Panc1 (cell line): Measurements from ENCODE around the gene SUGP1. TPM values are rescaled to one million over a fixed set of nuclear protein-coding genes. Genes with fewer than 3 reads are reported as not detected.

ENCODE experiments used
- ATAC-seq: fragments of 200-7000 bp; cut with Tn5 transposase; 2 replicates; pipeline ENCODE4 v1.9.1; 2020; ENCODE audit warnings: mild to moderate bottlenecking, moderate library complexity
- BruUV-seq: library from RNA; stranded (reverse); fragments of 400-500 nt; replicated peaks from 2 replicates; lab custom pipeline; 2021; lab: Mats Ljungman, UMichigan
- CTCF ChIA-PET: fragments of 300-600 bp; sonication (Branson Sonifier 250); formaldehyde crosslinking; loops from one replicate; lab custom pipeline; 2022; ENCODE audit warnings: antibody characterized with exemption; lab: Charles Lee
- POLR2A ChIA-PET: fragments of 300-600 bp; sonication (Branson Sonifier 250); formaldehyde crosslinking; loops from one replicate; lab custom pipeline; 2022; ENCODE audit warnings: antibody characterized with exemption; lab: Charles Lee
- DNase-seq: peaks from one replicate; pipeline ENCODE4 v3.0.0-alpha.2; 2010; ENCODE audit warnings: low read depth, low spot score
- H3K27ac ChIP-seq: 2 replicates; pipeline ENCODE4 v1.5.1; 2011; ENCODE audit warnings: mild to moderate bottlenecking, low read length, inconsistent platforms
- H3K27me3 ChIP-seq: fragments of 200-500 bp; sonication (Bioruptor generic); 2 replicates; pipeline ENCODE4 v1.6.0; 2014; ENCODE audit warnings: low read length, inconsistent platforms; ENCODE audit not compliant: control insufficient read depth, insufficient read depth
- H3K36me3 ChIP-seq: fragments of 200-500 bp; sonication (Bioruptor generic); 2 replicates; pipeline ENCODE4 v1.5.1; 2014; ENCODE audit warnings: inconsistent platforms, mild to moderate bottlenecking, low read length, moderate library complexity; ENCODE audit not compliant: control insufficient read depth, insufficient read depth
- H3K4me1 ChIP-seq: 2 replicates; pipeline ENCODE4 v1.5.1; 2011; ENCODE audit warnings: inconsistent platforms, mild to moderate bottlenecking, low read length, moderate library complexity; ENCODE audit not compliant: control insufficient read depth, insufficient read depth
- H3K4me3 ChIP-seq, 2 experiments: 2 replicates each; pipeline ENCODE4 v1.5.1; 2011 to 2012; ENCODE audit warnings: low read depth in 2 of 2, low read length in 2 of 2, mild to moderate bottlenecking in 2 of 2, inconsistent platforms in 1 of 2, moderate library complexity in 1 of 2
- H3K9me3 ChIP-seq: fragments of 200-500 bp; sonication (Bioruptor generic); 2 replicates; pipeline ENCODE4 v1.5.1; 2014; ENCODE audit warnings: low read depth, mild to moderate bottlenecking, inconsistent platforms, low read length, moderate library complexity; ENCODE audit not compliant: control insufficient read depth, insufficient read depth
- CTCF ChIP-seq: fragments of 450-650 bp; IDR thresholded peaks from 2 replicates; pipeline ENCODE4 v1.5.1; 2017; ENCODE audit warnings: mild to moderate bottlenecking
- POLR2AphosphoS5 ChIP-seq: IDR thresholded peaks from 2 replicates; pipeline ENCODE4 v1.6.1; 2012; ENCODE audit warnings: mild to moderate bottlenecking, low read depth, low read length, moderate library complexity
- REST ChIP-seq, 2 experiments: IDR thresholded peaks; 2 replicates each; pipeline ENCODE4 v1.6.1; 2011 to 2012; ENCODE audit warnings: low read depth in 2 of 2, control low read depth in 1 of 2, low read length in 1 of 2, mild to moderate bottlenecking in 1 of 2, moderate library complexity in 1 of 2; ENCODE audit not compliant: insufficient read depth in 1 of 2
- SIN3A ChIP-seq: IDR thresholded peaks from 2 replicates; pipeline ENCODE4 v1.6.1; 2012; ENCODE audit warnings: low read depth, mild to moderate bottlenecking, low read length, moderate library complexity, borderline replicate concordance; ENCODE audit not compliant: insufficient read depth
- TCF7L2 ChIP-seq: IDR thresholded peaks from 2 replicates; pipeline ENCODE4 v1.6.1; 2011; ENCODE audit warnings: mild to moderate bottlenecking, low read depth, low read length, inconsistent platforms
- in situ Hi-C: cut with HindIII; loops from 2 replicates; pipeline ENCODE4 v1.10.0; 2016; ENCODE audit warnings: low sequenced_read_pairs, low pct_unique_long_range_greater_than_20kb
- intact Hi-C: fragments of 100-400 bp; cut with micrococcal nuclease; formaldehyde crosslinking; loops from one replicate; pipeline ENCODE4 v1.10.0; 2022; ENCODE audit not compliant: unreplicated experiment
- total RNA-seq: library from RNA; stranded (reverse); gene quantifications from one replicate; pipeline ENCODE4 v1.2.1, GENCODE V29; 2021; ENCODE audit not compliant: unreplicated experiment

Gene SUGP1
- total RNA-seq, 1 experiment from 2014 or later, result 41.5 TPM

DNA sequence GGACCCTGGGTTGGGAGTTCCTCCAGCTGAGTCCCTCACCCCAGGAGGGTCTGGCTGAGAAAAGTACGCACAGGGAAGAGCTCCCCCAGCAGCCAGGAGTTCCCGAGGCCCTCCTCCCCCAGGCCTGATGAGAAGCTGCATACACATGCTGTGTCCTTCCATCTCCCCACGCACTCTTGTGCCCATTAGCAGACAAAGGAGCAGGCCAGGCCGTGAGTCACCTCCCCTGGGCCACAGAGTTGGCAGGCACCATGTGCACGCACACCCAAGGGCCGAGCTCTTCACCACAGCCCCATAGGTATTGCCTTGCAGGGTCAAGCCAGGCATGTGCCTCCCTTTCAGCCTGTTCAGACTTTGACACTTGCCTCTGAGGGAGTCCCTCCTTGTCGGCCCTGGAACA lies 17.8 kb upstream of the SUGP1 start:
- ATAC-seq, result no peak

GRCh38 chr19:19337120-19337519 lies 16.8 kb upstream of the SUGP1 start:
- intact Hi-C loops (no loop called here), in situ Hi-C loops (no loop called here)
- TF ChIP-seq SIN3A (no peak), TCF7L2 (no peak), REST (IDR thresholded peaks at IDR 0.05; ENCODE audit: insufficient read depth in 1 of 2, low read depth in 2 of 2, low read length in 1 of 2) (no peak), CTCF (no peak), POLR2AphosphoS5 (no peak)
- Histone ChIP-seq H3K27ac (no peak overlapping the region), H3K36me3 (no peaks in the 10 kb centered on the region), H3K27me3 (no peaks in the 10 kb centered on the region), H3K4me1 (no peaks in the 10 kb centered on the region), H3K4me3 (no peak overlapping the region), H3K9me3 (no peaks in the 10 kb centered on the region)
- BruUV-seq, result no TSS peak
- CTCF ChIA-PET, result interaction anchor here (0.8 kb wide), 1 partner anchor 24 kb away, joined by 6 read pairs; no protein-coding TSS in a partner anchor
- DNase-seq, result no peak
- no peak for ATAC-seq
- POLR2A ChIA-PET, result no interaction called here

More for the DNA sequence above, 17.8 kb upstream of the SUGP1 start:
- no peaks in the 10 kb centered on the region for H3K4me1 ChIP-seq
- ChIA-PET CTCF (interaction anchor here (0.8 kb wide), 1 partner anchor 23 kb away, joined by 6 read pairs; no protein-coding TSS in a partner anchor), POLR2A (no interaction called here)
- no peak overlapping the region for H3K27ac ChIP-seq
- no peak overlapping the region for H3K4me3 ChIP-seq
- H3K9me3 ChIP-seq, result no peaks in the 10 kb centered on the region
- H3K36me3 ChIP-seq, result no peaks in the 10 kb centered on the region
- in situ Hi-C loops, result no loop called here
- no TSS peak for BruUV-seq
- intact Hi-C loops, result no loop called here
- no peak for DNase-seq
- no peaks in the 10 kb centered on the region for H3K27me3 ChIP-seq
- TF ChIP-seq SIN3A, result no peak
- TF ChIP-seq CTCF, result no peak
- no peak for TF ChIP-seq REST (IDR thresholded peaks at IDR 0.05; ENCODE audit: insufficient read depth in 1 of 2, low read depth in 2 of 2, low read length in 1 of 2)
- TF ChIP-seq TCF7L2, result no peak
- TF ChIP-seq POLR2AphosphoS5, result no peak
